ENCODE measurements around the gene PACSIN3. TPM values are rescaled to one million over a fixed set of nuclear protein-coding genes. Genes with fewer than 3 reads are reported as not detected.

The PACSIN3 gene
- total RNA-seq, 1 donor = 39.3 TPM

DNA sequence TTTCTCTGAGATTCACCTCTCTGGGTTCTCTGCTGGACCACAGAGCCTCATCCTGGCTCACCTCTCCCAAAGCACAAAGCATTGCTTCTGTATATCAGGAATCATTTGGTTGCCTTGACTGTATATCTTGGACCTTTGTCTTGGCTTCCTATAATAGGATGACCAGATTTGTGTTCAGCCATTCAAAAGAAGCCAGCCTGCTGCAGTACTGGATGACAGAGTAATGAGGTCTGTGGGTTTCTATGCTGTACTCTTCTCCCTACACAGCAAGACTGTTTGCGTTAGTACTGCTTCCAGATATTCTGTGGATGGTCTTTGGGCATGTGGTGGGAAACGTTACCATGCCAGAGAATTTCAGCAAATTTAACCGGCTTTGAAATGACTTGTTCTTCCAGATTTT lies 49.3 kb downstream of the PACSIN3 start:
- TF ChIP-seq, protein P1, sequence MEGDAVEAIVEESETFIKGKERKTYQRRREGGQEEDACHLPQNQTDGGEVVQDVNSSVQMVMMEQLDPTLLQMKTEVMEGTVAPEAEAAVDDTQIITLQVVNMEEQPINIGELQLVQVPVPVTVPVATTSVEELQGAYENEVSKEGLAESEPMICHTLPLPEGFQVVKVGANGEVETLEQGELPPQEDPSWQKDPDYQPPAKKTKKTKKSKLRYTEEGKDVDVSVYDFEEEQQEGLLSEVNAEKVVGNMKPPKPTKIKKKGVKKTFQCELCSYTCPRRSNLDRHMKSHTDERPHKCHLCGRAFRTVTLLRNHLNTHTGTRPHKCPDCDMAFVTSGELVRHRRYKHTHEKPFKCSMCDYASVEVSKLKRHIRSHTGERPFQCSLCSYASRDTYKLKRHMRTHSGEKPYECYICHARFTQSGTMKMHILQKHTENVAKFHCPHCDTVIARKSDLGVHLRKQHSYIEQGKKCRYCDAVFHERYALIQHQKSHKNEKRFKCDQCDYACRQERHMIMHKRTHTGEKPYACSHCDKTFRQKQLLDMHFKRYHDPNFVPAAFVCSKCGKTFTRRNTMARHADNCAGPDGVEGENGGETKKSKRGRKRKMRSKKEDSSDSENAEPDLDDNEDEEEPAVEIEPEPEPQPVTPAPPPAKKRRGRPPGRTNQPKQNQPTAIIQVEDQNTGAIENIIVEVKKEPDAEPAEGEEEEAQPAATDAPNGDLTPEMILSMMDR (IDR thresholded peaks at IDR 0.05; ENCODE audit: insufficient read depth, low read depth, low read length) = no peak
- no peak for DNase-seq (ENCODE audit: low read depth)
- no peak overlapping the region for H3K4me3 ChIP-seq (ENCODE audit: low read depth, low read length)

DNA sequence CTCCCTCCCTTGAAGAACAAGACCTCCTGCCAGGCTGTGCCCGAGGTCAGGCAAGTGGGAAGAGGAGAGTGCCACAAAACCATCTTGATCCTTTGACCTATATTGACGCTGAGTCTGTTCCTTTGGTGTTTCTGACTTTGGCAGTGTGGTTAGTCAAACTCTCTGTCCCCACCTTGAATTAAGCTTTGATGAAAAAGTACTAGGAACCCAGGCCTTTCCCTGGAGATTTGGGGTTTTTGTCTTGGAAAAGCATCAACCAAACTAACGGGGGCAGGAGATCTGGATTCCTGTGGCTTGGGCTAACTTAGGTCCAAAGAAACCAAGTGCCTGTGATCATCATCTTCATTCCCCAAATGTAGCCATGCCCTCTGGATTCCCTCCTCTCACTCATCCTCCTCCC lies 49.9 kb downstream of the PACSIN3 start:
- H3K4me3 ChIP-seq (ENCODE audit: low read depth, low read length) = no peak overlapping the region
- TF ChIP-seq, protein P1 (IDR thresholded peaks at IDR 0.05; ENCODE audit: insufficient read depth, low read depth, low read length) = no peak
- DNase-seq (ENCODE audit: low read depth) = no peak

DNA sequence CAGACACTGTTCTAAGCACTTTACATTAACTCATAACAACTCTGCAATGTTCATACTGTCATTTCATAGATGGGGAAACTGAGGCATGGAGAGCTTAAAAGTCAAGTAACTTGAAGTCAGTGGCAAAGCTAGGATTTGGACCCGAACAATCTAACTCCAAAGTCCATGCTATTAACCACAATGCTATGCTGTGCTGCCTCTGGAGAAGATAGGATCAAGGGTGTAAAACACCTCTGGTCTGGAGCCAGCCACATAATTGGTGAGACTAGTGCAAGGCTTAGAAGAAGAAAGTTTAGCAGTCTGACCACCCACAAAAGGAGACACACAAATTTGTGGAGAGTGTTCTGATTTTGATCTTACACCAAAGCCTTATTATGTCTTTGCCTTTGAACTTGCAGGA lies 53.3 kb downstream of the PACSIN3 start:
- TF ChIP-seq, protein P1 (IDR thresholded peaks at IDR 0.05; ENCODE audit: insufficient read depth, low read depth, low read length) = no peak
- DNase-seq (ENCODE audit: low read depth) = no peak
- no peak overlapping the region for H3K4me3 ChIP-seq (ENCODE audit: low read depth, low read length)

DNA sequence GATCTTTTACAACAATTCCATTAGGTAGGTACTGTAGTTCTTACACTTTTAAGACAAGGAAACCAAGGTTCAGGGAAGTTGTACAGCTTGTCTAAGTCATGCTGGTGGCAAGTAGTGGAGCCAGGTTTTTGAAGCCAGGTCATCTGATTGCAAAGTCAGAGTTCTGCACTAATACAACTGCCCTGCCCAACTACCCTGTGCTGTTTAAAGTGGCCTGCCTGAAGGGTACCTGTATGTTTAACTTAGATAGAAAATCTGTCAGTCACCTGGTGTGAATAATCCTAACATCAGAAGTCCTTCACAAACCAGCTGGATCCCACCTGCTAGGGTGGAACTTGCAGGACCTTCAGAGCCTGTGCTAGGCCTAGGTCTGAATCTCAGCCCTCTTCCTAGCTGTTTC lies 53.7 kb downstream of the PACSIN3 start:
- H3K4me3 ChIP-seq (ENCODE audit: low read depth, low read length) = no peak overlapping the region
- TF ChIP-seq, protein P1 (IDR thresholded peaks at IDR 0.05; ENCODE audit: insufficient read depth, low read depth, low read length) = no peak
- DNase-seq (ENCODE audit: low read depth) = no peak

DNA sequence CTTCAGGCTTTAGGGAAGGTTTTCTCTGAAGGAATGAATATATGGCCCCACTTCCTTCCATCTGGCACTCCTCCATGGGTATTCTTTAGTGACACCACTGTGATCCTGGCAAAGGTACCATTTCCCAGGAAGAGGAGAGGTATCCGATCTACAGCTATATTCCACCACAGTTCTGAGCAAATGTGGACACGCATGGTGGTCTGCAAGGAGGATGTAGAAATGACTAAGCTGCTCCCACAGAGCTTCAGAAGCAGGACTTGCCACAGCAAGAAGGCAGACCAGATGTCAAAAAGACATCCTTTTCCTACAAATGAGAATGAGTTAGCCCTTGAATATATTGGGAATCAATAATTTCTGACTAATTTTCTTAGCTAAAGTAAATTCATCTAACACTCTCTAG lies 55.1 kb downstream of the PACSIN3 start:
- TF ChIP-seq, protein P1 (IDR thresholded peaks at IDR 0.05; ENCODE audit: insufficient read depth, low read depth, low read length) = no peak
- no peak for DNase-seq (ENCODE audit: low read depth)
- H3K4me3 ChIP-seq (ENCODE audit: low read depth, low read length) = no peak overlapping the region

DNA sequence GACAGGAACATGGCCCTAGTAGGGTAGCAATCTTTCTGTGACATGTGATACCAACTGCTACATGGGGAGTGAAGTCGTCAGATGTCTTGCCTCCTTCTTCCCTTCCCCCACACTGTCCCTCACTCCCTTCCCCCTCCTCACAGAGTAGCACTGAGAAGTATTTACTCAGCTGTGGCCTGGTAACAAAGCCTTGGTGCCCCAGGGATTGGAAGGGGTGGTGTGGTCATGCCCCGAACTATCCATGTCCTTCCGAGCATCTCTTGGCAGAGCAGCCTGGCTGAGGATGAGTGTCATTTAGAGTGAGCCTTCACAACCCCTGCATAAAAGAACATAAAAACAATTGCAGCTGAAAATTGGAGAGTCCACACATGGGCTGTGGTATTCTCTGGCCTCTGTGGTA lies 55.7 kb downstream of the PACSIN3 start:
- no peak for DNase-seq (ENCODE audit: low read depth)
- H3K4me3 ChIP-seq (ENCODE audit: low read depth, low read length) = no peak overlapping the region

More for the DNA sequence above, 55.7 kb downstream of the PACSIN3 start:
- TF ChIP-seq, protein P1 (IDR thresholded peaks at IDR 0.05; ENCODE audit: insufficient read depth, low read depth, low read length) = no peak

Small RNA genes within 50 kb of the gene (small RNA-seq; reads per million reads assigned to genes)
- gene MIR6745 = not detected

Other genes starting within 250 kb of the PACSIN3 start
- gene CSTPP1, start 249.7 kb downstream of the PACSIN3 start, total RNA-seq = 30.2 and 33.5 TPM in 2 replicates
- 101 and 112 TPM in 2 replicates for gene ARFGAP2, start 9.6 kb downstream of the PACSIN3 start, total RNA-seq
- gene DDB2, start 28.5 kb upstream of the PACSIN3 start, total RNA-seq = 37.7 and 47.1 TPM in 2 replicates
- 35.4 and 39.0 TPM in 2 replicates for gene ACP2, start 62.4 kb upstream of the PACSIN3 start, total RNA-seq
- gene NR1H3, start 71.6 kb upstream of the PACSIN3 start, total RNA-seq = 16.8 and 39.3 TPM in 2 replicates
- gene MADD, start 83.7 kb upstream of the PACSIN3 start, total RNA-seq = 20.3 and 27.2 TPM in 2 replicates
- gene MYBPC3, start 166.3 kb upstream of the PACSIN3 start, total RNA-seq = not detected in 2 replicates
- gene SPI1, start 192.1 kb upstream of the PACSIN3 start, total RNA-seq = not detected in 2 replicates
- gene SLC39A13, start 222.2 kb upstream of the PACSIN3 start, total RNA-seq = 73.0 and 83.4 TPM in 2 replicates
- gene PSMC3, start 240.0 kb upstream of the PACSIN3 start, total RNA-seq = 150 and 163 TPM in 2 replicates